ENCODE measurements around the gene AR.

DNA sequence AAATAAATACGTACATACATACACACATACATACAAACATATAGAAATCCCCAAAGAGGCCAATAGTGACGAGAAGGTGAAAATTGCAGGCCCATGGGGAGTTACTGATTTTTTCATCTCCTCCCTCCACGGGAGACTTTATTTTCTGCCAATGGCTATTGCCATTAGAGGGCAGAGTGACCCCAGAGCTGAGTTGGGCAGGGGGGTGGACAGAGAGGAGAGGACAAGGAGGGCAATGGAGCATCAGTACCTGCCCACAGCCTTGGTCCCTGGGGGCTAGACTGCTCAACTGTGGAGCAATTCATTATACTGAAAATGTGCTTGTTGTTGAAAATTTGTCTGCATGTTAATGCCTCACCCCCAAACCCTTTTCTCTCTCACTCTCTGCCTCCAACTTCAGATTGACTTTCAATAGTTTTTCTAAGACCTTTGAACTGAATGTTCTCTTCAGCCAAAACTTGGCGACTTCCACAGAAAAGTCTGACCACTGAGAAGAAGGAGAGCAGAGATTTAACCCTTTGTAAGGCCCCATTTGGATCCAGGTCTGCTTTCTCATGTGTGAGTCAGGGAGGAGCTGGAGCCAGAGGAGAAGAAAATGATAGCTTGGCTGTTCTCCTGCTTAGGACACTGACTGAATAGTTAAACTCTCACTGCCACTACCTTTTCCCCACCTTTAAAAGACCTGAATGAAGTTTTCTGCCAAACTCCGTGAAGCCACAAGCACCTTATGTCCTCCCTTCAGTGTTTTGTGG, 180.7 kb downstream of the AR start:
- TF ChIP-seq TEAD4 (IDR thresholded peaks at IDR 0.05; ENCODE audit: low read depth, low read length) (no peak), SP1 (IDR thresholded peaks at IDR 0.05; ENCODE audit: low read depth, low read length) (no peak), TBP (IDR thresholded peaks at IDR 0.05; ENCODE audit: low read depth, low read length) (no peak), EZH2 (IDR thresholded peaks at IDR 0.05; ENCODE audit: low read depth, low read length, severe bottlenecking) (no peak), RBBP5 (IDR thresholded peaks at IDR 0.05; ENCODE audit: borderline replicate concordance, low read depth, low read length) (no peak), TAF1 (IDR thresholded peaks at IDR 0.05; ENCODE audit: low read depth, low read length) (no peak)
- TF ChIP-seq, protein P1, sequence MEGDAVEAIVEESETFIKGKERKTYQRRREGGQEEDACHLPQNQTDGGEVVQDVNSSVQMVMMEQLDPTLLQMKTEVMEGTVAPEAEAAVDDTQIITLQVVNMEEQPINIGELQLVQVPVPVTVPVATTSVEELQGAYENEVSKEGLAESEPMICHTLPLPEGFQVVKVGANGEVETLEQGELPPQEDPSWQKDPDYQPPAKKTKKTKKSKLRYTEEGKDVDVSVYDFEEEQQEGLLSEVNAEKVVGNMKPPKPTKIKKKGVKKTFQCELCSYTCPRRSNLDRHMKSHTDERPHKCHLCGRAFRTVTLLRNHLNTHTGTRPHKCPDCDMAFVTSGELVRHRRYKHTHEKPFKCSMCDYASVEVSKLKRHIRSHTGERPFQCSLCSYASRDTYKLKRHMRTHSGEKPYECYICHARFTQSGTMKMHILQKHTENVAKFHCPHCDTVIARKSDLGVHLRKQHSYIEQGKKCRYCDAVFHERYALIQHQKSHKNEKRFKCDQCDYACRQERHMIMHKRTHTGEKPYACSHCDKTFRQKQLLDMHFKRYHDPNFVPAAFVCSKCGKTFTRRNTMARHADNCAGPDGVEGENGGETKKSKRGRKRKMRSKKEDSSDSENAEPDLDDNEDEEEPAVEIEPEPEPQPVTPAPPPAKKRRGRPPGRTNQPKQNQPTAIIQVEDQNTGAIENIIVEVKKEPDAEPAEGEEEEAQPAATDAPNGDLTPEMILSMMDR (IDR thresholded peaks at IDR 0.05; ENCODE audit: control extremely low read depth in 1 of 3, insufficient read depth in 1 of 3, low read depth in 1 of 3, low read length in 3 of 3) = no peak

All from H1 (cell line).